ENCODE data around the gene TIGD3.

DNA sequence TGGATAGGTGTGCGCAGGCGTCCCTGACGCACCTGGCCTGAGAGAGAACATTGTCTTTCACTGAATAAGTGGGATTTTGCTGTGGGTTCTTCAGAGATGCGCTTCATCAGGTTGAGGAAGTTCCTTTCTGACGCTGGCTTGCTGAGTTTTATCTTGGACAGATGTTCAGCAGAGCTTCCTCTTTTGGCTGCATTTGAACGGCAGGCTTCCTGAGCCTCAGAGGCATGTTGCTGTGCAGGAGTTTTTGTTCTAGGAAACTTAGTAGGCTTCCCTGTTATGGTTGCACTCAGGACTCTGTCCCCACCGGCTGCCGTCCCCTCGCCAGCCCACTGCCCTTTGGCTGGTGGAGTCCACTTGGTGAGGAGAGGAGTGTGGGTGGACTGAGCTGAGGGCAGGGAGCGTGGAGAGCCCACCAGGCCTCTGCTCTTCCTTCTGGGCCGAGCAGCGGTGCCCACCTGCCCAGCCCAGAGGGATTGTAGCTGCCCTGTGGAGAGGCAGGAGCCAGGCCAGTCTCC, 49.1 kb downstream of the TIGD3 start:
- TF ChIP-seq EP300 (IDR thresholded peaks at IDR 0.05) = no peak
- no peak for TF ChIP-seq CTCF (IDR thresholded peaks at IDR 0.05)
- TF ChIP-seq POLR2A (IDR thresholded peaks at IDR 0.05) = no peak
- TF ChIP-seq POLR2AphosphoS5 (IDR thresholded peaks at IDR 0.05) = no peak
